Dendritic cell treated with granulocyte-macrophage colony-stimulating factor and Interleukin-4, amounts not matched to agents 40 ng/mL and 50 ng/mL, for 4 days (primary cell): ENCODE data around the gene KRTAP27-1.

ENCODE experiments used
- H3K27ac Mint-ChIP-seq: one replicate; pipeline ENCODE4 v1.8.0; 2022; ENCODE audit warnings: mild to moderate bottlenecking, mixed read lengths
- H3K27me3 Mint-ChIP-seq: one replicate; pipeline ENCODE4 v1.8.0; 2022; ENCODE audit warnings: mild to moderate bottlenecking, mixed read lengths
- H3K36me3 Mint-ChIP-seq: one replicate; pipeline ENCODE4 v1.8.0; 2022; ENCODE audit warnings: low read depth, mixed read lengths
- H3K4me1 Mint-ChIP-seq: one replicate; pipeline ENCODE4 v1.8.0; 2022; ENCODE audit warnings: low read depth, mixed read lengths
- H3K4me3 Mint-ChIP-seq: one replicate; pipeline ENCODE4 v1.8.0; 2022; ENCODE audit warnings: mild to moderate bottlenecking, moderate library complexity, mixed read lengths
- H3K9me3 Mint-ChIP-seq: one replicate; pipeline ENCODE4 v1.8.0; 2022; ENCODE audit warnings: mixed read lengths
- intact Hi-C: fragments of 100-400 bp; cut with micrococcal nuclease; formaldehyde crosslinking; loops from one replicate; pipeline ENCODE4 v1.15.0; 2022

KRTAP27-1 gene

DNA sequence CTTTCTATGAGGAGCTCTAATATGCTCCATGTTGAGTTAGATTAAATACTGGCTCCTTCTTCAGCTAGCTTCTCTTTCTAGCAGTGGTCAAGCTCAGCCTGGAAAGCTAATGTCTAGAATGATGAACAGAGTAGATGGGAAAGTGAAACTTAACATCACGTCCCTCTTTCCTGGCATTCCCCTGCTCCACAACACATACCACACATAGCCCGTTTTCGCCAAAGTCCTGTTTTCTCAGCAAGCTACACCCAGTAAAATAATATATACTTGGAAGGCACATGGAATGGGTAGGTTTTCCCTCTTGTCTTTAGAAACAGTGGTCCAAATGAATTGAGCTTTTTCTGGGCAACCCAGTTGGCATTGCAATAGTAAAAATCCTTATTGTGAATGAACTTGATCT is 3.8 kb downstream of the KRTAP27-1 start:
- Mint-ChIP-seq H3K4me3 (no peak overlapping the region), H3K4me1 (no peaks in the 10 kb centered on the region), H3K9me3 (no peaks in the 10 kb centered on the region), H3K36me3 (no peaks in the 10 kb centered on the region), H3K27ac (no peak overlapping the region), H3K27me3 (no peaks in the 10 kb centered on the region)
- intact Hi-C loops = no loop called here

DNA sequence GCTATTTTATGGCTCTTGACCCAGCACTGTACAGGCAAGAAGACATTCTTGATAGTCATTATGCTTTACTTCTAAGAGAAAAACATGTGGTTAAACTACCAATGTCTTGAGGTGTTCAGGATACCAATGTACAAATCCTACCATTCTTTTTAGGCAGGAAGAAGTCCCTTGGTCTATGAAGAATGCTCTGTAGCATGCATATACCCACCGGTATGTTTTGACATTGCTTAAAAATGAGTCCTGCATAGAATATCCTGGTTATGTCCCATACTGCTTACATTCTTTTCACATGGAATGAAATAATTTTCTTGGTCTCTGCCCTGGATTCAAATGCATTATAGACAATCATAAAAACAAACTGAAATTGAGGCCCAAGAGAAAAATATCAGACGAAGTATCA is 4.8 kb downstream of the KRTAP27-1 start:
- Mint-ChIP-seq H3K27me3 (no peaks in the 10 kb centered on the region), H3K9me3 (no peaks in the 10 kb centered on the region), H3K27ac (no peak overlapping the region), H3K4me1 (no peaks in the 10 kb centered on the region), H3K36me3 (no peaks in the 10 kb centered on the region), H3K4me3 (no peak overlapping the region)
- intact Hi-C loops = no loop called here

DNA sequence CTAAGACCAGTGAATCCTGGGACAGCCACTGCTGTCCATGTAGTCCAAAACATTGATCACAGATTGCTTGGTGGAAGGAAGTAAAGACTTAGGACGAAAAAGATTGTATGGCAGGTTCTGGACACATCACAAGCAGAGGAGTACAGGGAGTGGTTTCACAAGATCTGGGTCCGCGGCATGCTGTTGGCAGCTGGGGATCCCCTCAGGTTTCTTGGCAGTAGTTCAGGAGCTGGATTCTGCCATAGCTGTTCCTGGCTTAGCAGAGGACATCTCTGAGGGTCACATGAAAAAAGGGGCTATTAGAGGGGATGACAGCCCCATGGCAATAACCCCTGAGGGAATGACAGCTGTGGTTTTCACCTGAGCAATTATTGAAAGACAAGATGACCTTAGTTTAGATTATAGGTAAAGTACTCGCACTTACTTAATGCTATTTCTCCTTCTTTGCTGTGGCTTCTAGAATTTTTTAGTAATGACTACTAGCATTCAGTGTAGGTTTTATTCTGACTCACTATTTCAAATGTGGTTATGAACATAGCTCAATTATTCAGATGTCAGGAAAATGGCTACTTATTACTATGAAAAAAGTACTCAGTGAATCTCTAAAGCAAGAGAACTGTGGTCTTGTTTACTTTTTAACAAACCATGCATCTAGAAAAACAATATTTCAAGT is 8.2 kb downstream of the KRTAP27-1 start:
- intact Hi-C loops = no loop called here
- no peak overlapping the region for H3K27ac Mint-ChIP-seq
- no peaks in the 10 kb centered on the region for H3K36me3 Mint-ChIP-seq
- no peaks in the 10 kb centered on the region for H3K27me3 Mint-ChIP-seq
- no peaks in the 10 kb centered on the region for H3K9me3 Mint-ChIP-seq
- no peaks in the 10 kb centered on the region for H3K4me1 Mint-ChIP-seq
- H3K4me3 Mint-ChIP-seq = no peak overlapping the region

- intact Hi-C loops = no loop called here
- Mint-ChIP-seq H3K27ac (no peak overlapping the region), H3K9me3 (no peaks in the 10 kb centered on the region), H3K4me1 (no peaks in the 10 kb centered on the region), H3K36me3 (no peaks in the 10 kb centered on the region), H3K4me3 (no peak overlapping the region), H3K27me3 (no peaks in the 10 kb centered on the region)
Measured at GRCh38 chr21:30326390-30326789, 11.1 kb downstream of the KRTAP27-1 start.

- no peaks in the 10 kb centered on the region for H3K4me1 Mint-ChIP-seq
- no peak within 1 kb of the TSS for H3K4me3 Mint-ChIP-seq
- no peaks in the 10 kb centered on the region for H3K27me3 Mint-ChIP-seq
- H3K36me3 Mint-ChIP-seq = no peaks in the 10 kb centered on the region
- peaks cover 8% of the 10 kb centered on the region for H3K9me3 Mint-ChIP-seq
- intact Hi-C loops = no loop called here
- H3K27ac Mint-ChIP-seq = no peak within 1 kb of the TSS
Measured at GRCh38 chr21:30320215-30320614, 17.3 kb downstream of the KRTAP27-1 start, which contains the start of gene KRTAP26-1. Gene KRTAP26-1, minus strand, starts transcription at chr21:30320315. Its CDS starts 280 bp downstream, at chr21:30320035.

DNA sequence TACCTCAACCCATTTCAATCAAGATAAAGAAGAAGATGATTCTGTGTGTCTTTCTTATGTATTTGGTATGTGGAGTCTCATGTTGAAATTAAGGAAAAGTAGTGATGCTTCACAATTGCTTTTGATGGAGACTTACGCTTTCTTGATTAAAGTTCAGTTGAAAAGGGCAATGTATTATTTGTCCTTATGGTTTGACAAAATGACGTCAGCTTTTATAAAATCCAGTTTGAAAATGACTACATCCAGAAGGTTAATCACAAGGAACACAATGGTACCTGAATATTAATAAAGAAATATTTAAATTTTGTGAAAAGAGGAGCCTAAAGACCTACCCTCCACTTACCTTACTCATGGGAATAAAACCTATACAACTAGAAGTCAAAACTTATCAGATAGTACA is 21.8 kb downstream of the KRTAP27-1 start:
- no peaks in the 10 kb centered on the region for H3K36me3 Mint-ChIP-seq
- intact Hi-C loops = no loop called here
- no peak overlapping the region for H3K4me3 Mint-ChIP-seq
- peaks cover 8% of the 10 kb centered on the region for H3K9me3 Mint-ChIP-seq
- no peaks in the 10 kb centered on the region for H3K27me3 Mint-ChIP-seq
- no peaks in the 10 kb centered on the region for H3K4me1 Mint-ChIP-seq
- H3K27ac Mint-ChIP-seq = no peak overlapping the region

DNA sequence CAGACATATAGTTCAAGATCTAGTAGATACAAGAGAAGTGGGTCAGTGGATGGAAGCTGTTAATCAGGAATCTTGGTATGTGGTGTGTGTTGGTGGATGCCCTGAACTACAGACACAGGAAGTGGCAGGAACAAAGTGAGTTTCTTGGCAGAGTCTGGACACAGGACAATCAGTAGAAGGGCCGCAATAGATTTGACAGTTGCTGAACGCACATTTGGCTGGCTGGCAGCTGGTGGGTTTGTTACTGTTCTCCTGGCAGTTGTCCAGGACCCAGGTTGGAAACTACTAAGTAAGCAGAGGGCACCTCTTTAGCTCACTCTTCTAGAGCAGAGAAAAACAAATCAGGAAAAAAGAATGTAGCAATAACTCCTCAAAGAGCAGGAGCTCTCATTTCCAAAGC is 30.6 kb downstream of the KRTAP27-1 start:
- Mint-ChIP-seq H3K27me3 (no peaks in the 10 kb centered on the region), H3K27ac (no peak overlapping the region), H3K4me3 (no peak overlapping the region), H3K9me3 (no peaks in the 10 kb centered on the region), H3K36me3 (no peaks in the 10 kb centered on the region), H3K4me1 (no peaks in the 10 kb centered on the region)
- intact Hi-C loops = no loop called here

- Mint-ChIP-seq H3K36me3 (no peaks in the 10 kb centered on the region), H3K27me3 (no peaks in the 10 kb centered on the region), H3K4me3 (no peak overlapping the region), H3K27ac (no peak overlapping the region), H3K9me3 (no peaks in the 10 kb centered on the region), H3K4me1 (no peaks in the 10 kb centered on the region)
- intact Hi-C loops = no loop called here
Measured at GRCh38 chr21:30305136-30305535, 32.4 kb downstream of the KRTAP27-1 start.

GRCh38 chr21:30289215-30289614 is 48.3 kb downstream of the KRTAP27-1 start, which contains the start of gene KRTAP25-1:
Gene KRTAP25-1, minus strand, starts transcription at chr21:30289514. Its CDS starts 24 bp downstream, at chr21:30289490.
- intact Hi-C loops = no loop called here
- H3K36me3 Mint-ChIP-seq = no peaks in the 10 kb centered on the region
- no peaks in the 10 kb centered on the region for H3K9me3 Mint-ChIP-seq
- no peak within 1 kb of the TSS for H3K4me3 Mint-ChIP-seq
- H3K4me1 Mint-ChIP-seq = no peaks in the 10 kb centered on the region
- H3K27me3 Mint-ChIP-seq = no peaks in the 10 kb centered on the region
- H3K27ac Mint-ChIP-seq = no peak within 1 kb of the TSS
